GM19035 (cell line): ENCODE data around the gene PPP4R3A.
"Not testable (repeated sequence)": the region's sequence is repeated elsewhere in the genome, so short reads cannot be mapped to it uniquely, and the experiment has no call there.

Source experiments
- ATAC-seq: cut with Tn5 transposase; IDR thresholded peaks from one replicate; pipeline ENCODE4 v1.9.1; 2021; ENCODE audit not compliant: unreplicated experiment

Gene PPP4R3A

DNA sequence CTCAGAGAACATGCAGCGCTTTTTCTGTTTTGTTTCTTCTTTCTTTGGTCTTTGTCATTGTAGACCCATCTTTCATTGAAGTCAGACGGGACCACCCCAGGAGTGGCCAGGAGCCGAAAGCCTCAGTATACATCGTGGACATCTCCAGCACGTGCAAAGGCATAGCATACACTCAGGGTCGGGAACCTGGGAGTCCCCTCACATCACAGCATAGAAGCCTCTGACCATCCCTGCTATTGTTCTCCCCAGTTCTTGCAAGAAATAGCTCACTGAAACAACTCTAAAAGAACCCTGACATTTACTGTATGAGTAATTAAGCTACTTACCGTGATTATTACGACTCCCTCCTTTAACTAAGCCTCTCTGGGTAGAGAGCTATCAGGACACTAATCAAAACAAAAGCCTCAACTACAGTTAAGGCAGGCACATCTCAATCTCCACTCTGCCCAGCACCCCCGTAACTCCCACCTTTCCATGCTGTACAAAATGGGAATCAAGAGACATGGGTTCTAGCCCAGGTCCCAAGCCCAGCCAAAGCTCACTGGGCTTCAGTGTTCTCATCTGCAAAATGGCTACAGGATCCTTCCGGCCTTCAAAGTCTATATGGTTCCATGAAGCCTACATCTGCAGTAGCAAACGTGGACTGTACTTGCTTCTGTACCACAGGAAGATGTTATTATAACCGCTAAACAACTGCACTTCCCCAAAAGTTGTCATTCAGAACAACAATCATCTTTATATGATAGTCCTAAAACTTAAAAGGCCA is 99.2 kb downstream of the PPP4R3A start:
- ATAC-seq = no peak

DNA sequence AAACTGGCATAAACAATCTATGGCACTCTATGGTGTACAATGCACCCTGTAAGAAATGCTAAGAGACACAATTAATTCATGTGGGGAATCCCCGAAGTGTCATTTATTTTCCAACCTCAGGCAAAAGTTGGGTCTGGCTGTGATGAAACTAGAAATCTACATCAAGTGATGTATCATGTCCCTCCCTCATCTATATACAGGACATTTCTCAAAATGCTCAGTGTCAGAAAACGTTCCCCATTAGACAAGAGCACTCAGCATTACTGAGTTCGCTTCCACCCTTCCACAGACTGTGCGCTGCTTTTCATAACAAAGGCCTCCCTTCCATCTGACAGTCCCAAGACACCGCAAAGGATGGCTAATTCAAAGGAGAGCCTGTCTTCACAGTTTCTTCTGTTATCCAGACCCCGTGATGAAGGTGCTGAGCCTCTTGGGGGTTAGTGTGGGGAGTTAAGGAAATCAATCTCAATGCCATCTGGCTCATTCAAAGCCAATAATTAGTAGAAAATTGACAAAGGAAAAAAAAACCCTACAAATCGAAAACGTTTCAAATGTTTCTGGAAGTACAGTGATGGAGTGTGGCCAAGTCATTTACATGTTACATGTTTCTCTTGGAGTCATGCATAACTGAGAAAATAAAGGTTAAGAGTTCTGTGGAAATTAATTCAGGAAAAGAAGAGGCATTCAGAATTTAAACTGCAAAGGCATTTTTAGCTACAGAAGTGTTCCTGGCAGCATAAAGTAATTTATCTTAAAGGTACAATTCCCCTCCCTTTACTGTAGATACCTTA is 100.0 kb downstream of the PPP4R3A start:
- no peak for ATAC-seq

DNA sequence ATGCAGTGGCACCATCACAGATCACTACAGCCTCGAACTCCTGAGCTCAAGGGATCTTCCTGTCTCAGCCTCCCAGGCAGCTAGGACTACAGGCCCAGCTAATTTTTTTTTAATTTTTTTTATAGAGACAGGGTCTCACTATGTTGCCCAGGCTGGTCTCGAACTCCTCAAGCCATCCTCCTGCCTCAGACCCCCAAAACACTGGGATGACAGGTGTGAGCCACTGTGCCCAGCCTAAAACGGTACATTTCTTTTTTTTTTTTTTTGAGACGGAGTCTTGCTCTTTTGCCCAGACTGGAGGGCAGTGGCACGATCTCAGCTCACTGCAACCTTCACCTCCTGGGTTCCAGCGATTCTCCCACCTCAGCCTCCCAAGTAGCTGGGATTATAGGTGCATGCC is 100.9 kb downstream of the PPP4R3A start:
- ATAC-seq = not testable (repeated sequence)
